ENCODE data around the gene CD55.

Gene CD55

GRCh38 chr1:207291723-207292122, 29.8 kb upstream of the CD55 start:
- H3K4me1 Mint-ChIP-seq (ENCODE audit: low read depth in 2 of 2), result no peaks in the 10 kb centered on the region
- H3K9me3 Mint-ChIP-seq, result peaks cover 0 to 2% of the 10 kb centered on the region in 2 donors
- H3K4me3 Mint-ChIP-seq, result no peak overlapping the region
- ATAC-seq (replicated peaks) (no peak), DNase-seq (no peak)
- H3K27ac Mint-ChIP-seq, result no peak overlapping the region
- peaks cover 10 to 27% of the 10 kb centered on the region in 2 donors for H3K27me3 Mint-ChIP-seq
- H3K36me3 Mint-ChIP-seq (ENCODE audit: insufficient read depth), result no peaks in the 10 kb centered on the region

- no peak for ATAC-seq (replicated peaks)
- Mint-ChIP-seq H3K27me3 (peaks cover 3 to 29% of the 10 kb centered on the region in 2 donors), H3K9me3 (no peaks in the 10 kb centered on the region), H3K4me3 (no peak overlapping the region), H3K36me3 (ENCODE audit: insufficient read depth) (no peaks in the 10 kb centered on the region), H3K4me1 (ENCODE audit: low read depth in 2 of 2) (no peaks in the 10 kb centered on the region), H3K27ac (no peak overlapping the region)
- no peak for DNase-seq
Observed at GRCh38 chr1:207298186-207298585, 23.3 kb upstream of the CD55 start.

- ATAC-seq (replicated peaks), result no peak
- no peak for DNase-seq
- Mint-ChIP-seq H3K27me3 (peaks cover 7 to 33% of the 10 kb centered on the region in 2 donors), H3K27ac (no peak overlapping the region), H3K9me3 (no peaks in the 10 kb centered on the region), H3K4me1 (ENCODE audit: low read depth in 2 of 2) (no peaks in the 10 kb centered on the region), H3K4me3 (no peak overlapping the region), H3K36me3 (ENCODE audit: insufficient read depth) (no peaks in the 10 kb centered on the region)
Observed at GRCh38 chr1:207298636-207299398, 22.7 kb upstream of the CD55 start.

GRCh38 chr1:207300970-207301369, 20.5 kb upstream of the CD55 start:
- Mint-ChIP-seq H3K4me3 (no peak overlapping the region), H3K27ac (no peak overlapping the region), H3K4me1 (ENCODE audit: low read depth in 2 of 2) (no peaks in the 10 kb centered on the region), H3K36me3 (ENCODE audit: insufficient read depth) (no peaks in the 10 kb centered on the region), H3K27me3 (peaks cover 7 to 33% of the 10 kb centered on the region in 2 donors), H3K9me3 (no peaks in the 10 kb centered on the region)
- DNase-seq (no peak), ATAC-seq (replicated peaks) (no peak)

GRCh38 chr1:207302618-207303393, 18.7 kb upstream of the CD55 start:
- no peak for DNase-seq
- Mint-ChIP-seq H3K4me1 (ENCODE audit: low read depth in 2 of 2) (no peaks in the 10 kb centered on the region), H3K27ac (no peak overlapping the region), H3K9me3 (no peaks in the 10 kb centered on the region), H3K36me3 (ENCODE audit: insufficient read depth) (no peaks in the 10 kb centered on the region), H3K4me3 (no peak overlapping the region), H3K27me3 (peaks cover 13 to 31% of the 10 kb centered on the region in 2 donors)
- no peak for ATAC-seq (replicated peaks)

- H3K4me1 Mint-ChIP-seq (ENCODE audit: low read depth in 2 of 2), result peaks cover 2 to 6% of the 10 kb centered on the region in 2 donors
- DNase-seq (no peak), ATAC-seq (replicated peaks) (no peak)
- H3K27ac Mint-ChIP-seq, result no peak overlapping the region
- no peak overlapping the region for H3K4me3 Mint-ChIP-seq
- H3K27me3 Mint-ChIP-seq, result peaks cover 13 to 25% of the 10 kb centered on the region in 2 donors
- H3K36me3 Mint-ChIP-seq (ENCODE audit: insufficient read depth), result no peaks in the 10 kb centered on the region
- no peaks in the 10 kb centered on the region for H3K9me3 Mint-ChIP-seq
Observed at GRCh38 chr1:207304710-207305488, 16.6 kb upstream of the CD55 start.

GRCh38 chr1:207305489-207305873, 16.0 kb upstream of the CD55 start:
- Mint-ChIP-seq H3K4me3 (no peak overlapping the region), H3K4me1 (ENCODE audit: low read depth in 2 of 2) (peaks cover 2 to 8% of the 10 kb centered on the region in 2 donors), H3K9me3 (no peaks in the 10 kb centered on the region), H3K36me3 (ENCODE audit: insufficient read depth) (no peaks in the 10 kb centered on the region), H3K27me3 (peaks cover 13 to 25% of the 10 kb centered on the region in 2 donors), H3K27ac (no peak overlapping the region)
- ATAC-seq (replicated peaks), result no peak
- DNase-seq, result no peak

GRCh38 chr1:207306023-207306422, 15.5 kb upstream of the CD55 start:
- no peak for ATAC-seq (replicated peaks)
- H3K9me3 Mint-ChIP-seq, result no peaks in the 10 kb centered on the region
- no peak overlapping the region for H3K27ac Mint-ChIP-seq
- peaks cover 2 to 8% of the 10 kb centered on the region in 2 donors for H3K4me1 Mint-ChIP-seq (ENCODE audit: low read depth in 2 of 2)
- DNase-seq, result no peak
- H3K27me3 Mint-ChIP-seq, result peaks cover 13 to 25% of the 10 kb centered on the region in 2 donors
- no peaks in the 10 kb centered on the region for H3K36me3 Mint-ChIP-seq (ENCODE audit: insufficient read depth)
- H3K4me3 Mint-ChIP-seq, result no peak overlapping the region

GRCh38 chr1:207306603-207307002, 14.9 kb upstream of the CD55 start:
- ATAC-seq (replicated peaks), result no peak
- peaks cover 2 to 8% of the 10 kb centered on the region in 2 donors for H3K4me1 Mint-ChIP-seq (ENCODE audit: low read depth in 2 of 2)
- peaks cover 13 to 25% of the 10 kb centered on the region in 2 donors for H3K27me3 Mint-ChIP-seq
- no peaks in the 10 kb centered on the region for H3K9me3 Mint-ChIP-seq
- H3K27ac Mint-ChIP-seq, result no peak overlapping the region
- no peak overlapping the region for H3K4me3 Mint-ChIP-seq
- H3K36me3 Mint-ChIP-seq (ENCODE audit: insufficient read depth), result no peaks in the 10 kb centered on the region
- DNase-seq, result no peak

- H3K27me3 Mint-ChIP-seq, result peaks cover 6 to 10% of the 10 kb centered on the region in 2 donors
- peaks cover 2 to 8% of the 10 kb centered on the region in 2 donors for H3K4me1 Mint-ChIP-seq (ENCODE audit: low read depth in 2 of 2)
- no peak overlapping the region for H3K4me3 Mint-ChIP-seq
- ATAC-seq (replicated peaks), result no peak
- no peaks in the 10 kb centered on the region for H3K36me3 Mint-ChIP-seq (ENCODE audit: insufficient read depth)
- no peak overlapping the region for H3K27ac Mint-ChIP-seq
- no peak for DNase-seq
- H3K9me3 Mint-ChIP-seq, result no peaks in the 10 kb centered on the region
Observed at GRCh38 chr1:207308451-207309190, 12.9 kb upstream of the CD55 start.

- Mint-ChIP-seq H3K36me3 (ENCODE audit: insufficient read depth) (no peaks in the 10 kb centered on the region), H3K4me3 (no peak overlapping the region), H3K27me3 (peaks cover 6 to 10% of the 10 kb centered on the region in 2 donors), H3K4me1 (ENCODE audit: low read depth in 2 of 2) (peaks cover 2 to 8% of the 10 kb centered on the region in 2 donors), H3K27ac (no peak overlapping the region), H3K9me3 (no peaks in the 10 kb centered on the region)
- no peak for DNase-seq
- ATAC-seq (replicated peaks), result no peak
Observed at GRCh38 chr1:207309745-207310273, 11.7 kb upstream of the CD55 start.

GRCh38 chr1:207311888-207312603, 9.4 kb upstream of the CD55 start:
- H3K36me3 Mint-ChIP-seq (ENCODE audit: insufficient read depth), result no peaks in the 10 kb centered on the region
- DNase-seq (no peak), ATAC-seq (replicated peaks) (no peak)
- peaks cover 4 to 8% of the 10 kb centered on the region in 2 donors for H3K4me1 Mint-ChIP-seq (ENCODE audit: low read depth in 2 of 2)
- H3K4me3 Mint-ChIP-seq, result no peak overlapping the region
- H3K9me3 Mint-ChIP-seq, result no peaks in the 10 kb centered on the region
- no peak overlapping the region for H3K27ac Mint-ChIP-seq
- peaks cover 2 to 4% of the 10 kb centered on the region in 2 donors for H3K27me3 Mint-ChIP-seq

All from effector memory CD8-positive, alpha-beta T cell (primary cell).